HCT116 (cell line): ENCODE measurements around the gene FSHB.

Source experiments
- CBX3 ChIP-seq: IDR thresholded peaks from 2 replicates; pipeline ENCODE4 v1.6.1; 2012; ENCODE audit warnings: low read depth
- CEBPB ChIP-seq: IDR thresholded peaks from 2 replicates; pipeline ENCODE4 v1.6.1; 2012; ENCODE audit warnings: low read depth
- EZH2 ChIP-seq: fragments of 200-600 bp; sonication (generic); IDR thresholded peaks from 2 replicates; pipeline ENCODE4 v1.6.1; 2017; ENCODE audit warnings: antibody characterized with exemption, mixed run types
- EZH2phosphoT487 ChIP-seq: fragments of 200-600 bp; IDR thresholded peaks from 2 replicates; pipeline ENCODE4 v1.6.1; 2018; ENCODE audit warnings: antibody characterized with exemption, borderline replicate concordance
- POLR2A ChIP-seq: IDR thresholded peaks from 2 replicates; pipeline ENCODE4 v1.7.0; 2011; ENCODE audit warnings: borderline replicate concordance; ENCODE audit not compliant: insufficient read depth, insufficient read length; ENCODE audit errors: extremely low read depth
- POLR2AphosphoS5 ChIP-seq: IDR thresholded peaks from 2 replicates; pipeline ENCODE4 v1.6.1; 2011; ENCODE audit warnings: mild to moderate bottlenecking, low read depth, low read length, moderate library complexity
- RAD21 ChIP-seq: IDR thresholded peaks from 2 replicates; pipeline ENCODE4 v1.6.1; 2012; ENCODE audit warnings: low read depth, mild to moderate bottlenecking
- SRF ChIP-seq: IDR thresholded peaks from 2 replicates; pipeline ENCODE4 v1.6.1; 2012; ENCODE audit warnings: low read depth
- YY1 ChIP-seq: IDR thresholded peaks from 2 replicates; pipeline ENCODE4 v1.6.1; 2011; ENCODE audit warnings: low read length, low read depth, moderate library complexity, mild to moderate bottlenecking; ENCODE audit not compliant: insufficient replicate concordance; ENCODE audit errors: extremely low read depth
- ZFX ChIP-seq: fragments of 450-650 bp; IDR thresholded peaks from 2 replicates; pipeline ENCODE4 v1.6.1; 2017
- TF ChIP-seq, protein P1 (sequence below), 3 experiments: fragments of 200-600 bp in 1 of 3; sonication (generic) in 1 of 3; IDR thresholded peaks in 2 of 3; conservative IDR thresholded peaks in 1 of 3; 2 replicates each; pipeline ENCODE4 v1.5.1; 2012 to 2017; ENCODE audit warnings: low read depth in 2 of 3, low read length in 2 of 3, antibody characterized with exemption in 1 of 3, borderline replicate concordance in 1 of 3, control low read depth in 1 of 3, mild to moderate bottlenecking in 1 of 3, mixed read lengths in 1 of 3, mixed run types in 1 of 3, moderate library complexity in 1 of 3; ENCODE audit not compliant: insufficient read depth in 1 of 3
- TF ChIP-seq, protein P2 (sequence below): IDR thresholded peaks from 2 replicates; pipeline ENCODE4 v1.6.1; 2012
- TF ChIP-seq, protein P3 (sequence below): IDR thresholded peaks from 2 replicates; pipeline ENCODE4 v1.6.1; 2012; ENCODE audit warnings: low read depth
- TF ChIP-seq, protein P4 (sequence below): IDR thresholded peaks from 2 replicates; pipeline ENCODE4 v1.6.1; 2011; ENCODE audit warnings: mild to moderate bottlenecking, low read length, moderate library complexity; ENCODE audit not compliant: insufficient replicate concordance; ENCODE audit errors: extremely low read depth

DNA sequence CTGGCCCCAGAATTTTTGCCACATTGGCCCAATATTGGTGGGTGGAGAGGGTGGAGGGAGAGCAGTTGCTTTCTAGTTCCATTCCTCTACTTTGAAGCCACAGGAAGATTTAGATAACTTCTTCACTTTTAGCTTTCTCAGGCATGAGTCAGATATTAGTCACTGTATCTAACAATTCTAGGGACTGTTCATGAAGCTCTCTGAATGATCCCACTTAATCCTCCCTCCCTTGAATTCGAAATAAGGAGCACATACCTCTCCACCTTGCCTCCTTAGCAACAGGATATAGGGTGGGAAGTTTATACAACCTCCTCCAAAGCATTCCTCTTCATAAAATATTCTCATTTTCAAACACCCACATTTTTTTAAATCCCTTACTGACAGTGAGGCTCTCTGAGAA is 13.5 kb downstream of the FSHB start:
- no peak for TF ChIP-seq CEBPB
- no peak for TF ChIP-seq POLR2A
- TF ChIP-seq EZH2, result no peak
- TF ChIP-seq POLR2AphosphoS5, result no peak
- TF ChIP-seq SRF, result no peak
- TF ChIP-seq, protein P1, sequence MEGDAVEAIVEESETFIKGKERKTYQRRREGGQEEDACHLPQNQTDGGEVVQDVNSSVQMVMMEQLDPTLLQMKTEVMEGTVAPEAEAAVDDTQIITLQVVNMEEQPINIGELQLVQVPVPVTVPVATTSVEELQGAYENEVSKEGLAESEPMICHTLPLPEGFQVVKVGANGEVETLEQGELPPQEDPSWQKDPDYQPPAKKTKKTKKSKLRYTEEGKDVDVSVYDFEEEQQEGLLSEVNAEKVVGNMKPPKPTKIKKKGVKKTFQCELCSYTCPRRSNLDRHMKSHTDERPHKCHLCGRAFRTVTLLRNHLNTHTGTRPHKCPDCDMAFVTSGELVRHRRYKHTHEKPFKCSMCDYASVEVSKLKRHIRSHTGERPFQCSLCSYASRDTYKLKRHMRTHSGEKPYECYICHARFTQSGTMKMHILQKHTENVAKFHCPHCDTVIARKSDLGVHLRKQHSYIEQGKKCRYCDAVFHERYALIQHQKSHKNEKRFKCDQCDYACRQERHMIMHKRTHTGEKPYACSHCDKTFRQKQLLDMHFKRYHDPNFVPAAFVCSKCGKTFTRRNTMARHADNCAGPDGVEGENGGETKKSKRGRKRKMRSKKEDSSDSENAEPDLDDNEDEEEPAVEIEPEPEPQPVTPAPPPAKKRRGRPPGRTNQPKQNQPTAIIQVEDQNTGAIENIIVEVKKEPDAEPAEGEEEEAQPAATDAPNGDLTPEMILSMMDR (IDR thresholded peaks at IDR 0.05 in 2 of 3, conservative IDR thresholded peaks at IDR 0.05 in 1 of 3; ENCODE audit: borderline replicate concordance in 1 of 3, insufficient read depth in 1 of 3, low read depth in 2 of 3, low read length in 2 of 3), result no peak
- TF ChIP-seq, protein P2, sequence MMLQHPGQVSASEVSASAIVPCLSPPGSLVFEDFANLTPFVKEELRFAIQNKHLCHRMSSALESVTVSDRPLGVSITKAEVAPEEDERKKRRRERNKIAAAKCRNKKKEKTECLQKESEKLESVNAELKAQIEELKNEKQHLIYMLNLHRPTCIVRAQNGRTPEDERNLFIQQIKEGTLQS, result no peak
- TF ChIP-seq ZFX, result no peak
- TF ChIP-seq EZH2phosphoT487, result no peak
- no peak for TF ChIP-seq RAD21
- TF ChIP-seq YY1, result no peak
- TF ChIP-seq CBX3, result no peak
- TF ChIP-seq, protein P3, sequence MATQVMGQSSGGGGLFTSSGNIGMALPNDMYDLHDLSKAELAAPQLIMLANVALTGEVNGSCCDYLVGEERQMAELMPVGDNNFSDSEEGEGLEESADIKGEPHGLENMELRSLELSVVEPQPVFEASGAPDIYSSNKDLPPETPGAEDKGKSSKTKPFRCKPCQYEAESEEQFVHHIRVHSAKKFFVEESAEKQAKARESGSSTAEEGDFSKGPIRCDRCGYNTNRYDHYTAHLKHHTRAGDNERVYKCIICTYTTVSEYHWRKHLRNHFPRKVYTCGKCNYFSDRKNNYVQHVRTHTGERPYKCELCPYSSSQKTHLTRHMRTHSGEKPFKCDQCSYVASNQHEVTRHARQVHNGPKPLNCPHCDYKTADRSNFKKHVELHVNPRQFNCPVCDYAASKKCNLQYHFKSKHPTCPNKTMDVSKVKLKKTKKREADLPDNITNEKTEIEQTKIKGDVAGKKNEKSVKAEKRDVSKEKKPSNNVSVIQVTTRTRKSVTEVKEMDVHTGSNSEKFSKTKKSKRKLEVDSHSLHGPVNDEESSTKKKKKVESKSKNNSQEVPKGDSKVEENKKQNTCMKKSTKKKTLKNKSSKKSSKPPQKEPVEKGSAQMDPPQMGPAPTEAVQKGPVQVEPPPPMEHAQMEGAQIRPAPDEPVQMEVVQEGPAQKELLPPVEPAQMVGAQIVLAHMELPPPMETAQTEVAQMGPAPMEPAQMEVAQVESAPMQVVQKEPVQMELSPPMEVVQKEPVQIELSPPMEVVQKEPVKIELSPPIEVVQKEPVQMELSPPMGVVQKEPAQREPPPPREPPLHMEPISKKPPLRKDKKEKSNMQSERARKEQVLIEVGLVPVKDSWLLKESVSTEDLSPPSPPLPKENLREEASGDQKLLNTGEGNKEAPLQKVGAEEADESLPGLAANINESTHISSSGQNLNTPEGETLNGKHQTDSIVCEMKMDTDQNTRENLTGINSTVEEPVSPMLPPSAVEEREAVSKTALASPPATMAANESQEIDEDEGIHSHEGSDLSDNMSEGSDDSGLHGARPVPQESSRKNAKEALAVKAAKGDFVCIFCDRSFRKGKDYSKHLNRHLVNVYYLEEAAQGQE, result no peak
- TF ChIP-seq, protein P4, sequence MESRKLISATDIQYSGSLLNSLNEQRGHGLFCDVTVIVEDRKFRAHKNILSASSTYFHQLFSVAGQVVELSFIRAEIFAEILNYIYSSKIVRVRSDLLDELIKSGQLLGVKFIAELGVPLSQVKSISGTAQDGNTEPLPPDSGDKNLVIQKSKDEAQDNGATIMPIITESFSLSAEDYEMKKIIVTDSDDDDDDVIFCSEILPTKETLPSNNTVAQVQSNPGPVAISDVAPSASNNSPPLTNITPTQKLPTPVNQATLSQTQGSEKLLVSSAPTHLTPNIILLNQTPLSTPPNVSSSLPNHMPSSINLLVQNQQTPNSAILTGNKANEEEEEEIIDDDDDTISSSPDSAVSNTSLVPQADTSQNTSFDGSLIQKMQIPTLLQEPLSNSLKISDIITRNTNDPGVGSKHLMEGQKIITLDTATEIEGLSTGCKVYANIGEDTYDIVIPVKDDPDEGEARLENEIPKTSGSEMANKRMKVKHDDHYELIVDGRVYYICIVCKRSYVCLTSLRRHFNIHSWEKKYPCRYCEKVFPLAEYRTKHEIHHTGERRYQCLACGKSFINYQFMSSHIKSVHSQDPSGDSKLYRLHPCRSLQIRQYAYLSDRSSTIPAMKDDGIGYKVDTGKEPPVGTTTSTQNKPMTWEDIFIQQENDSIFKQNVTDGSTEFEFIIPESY, result no peak
